Glutamatergic neuron (in vitro differentiated cells): ENCODE measurements around the gene VANGL2. TPM values are rescaled to one million over a fixed set of nuclear protein-coding genes. Genes with fewer than 3 reads are reported as not detected.
"Not testable (repeated sequence)": the region's sequence is repeated elsewhere in the genome, so short reads cannot be mapped to it uniquely, and the experiment has no call there.

ENCODE experiments used
- DNase-seq: peaks from one replicate; pipeline ENCODE4 v3.0.0; 2022
- H3K27ac Mint-ChIP-seq: one replicate; pipeline ENCODE4 v1.8.0; 2020; ENCODE audit warnings: mild to moderate bottlenecking, mixed read lengths, inconsistent platforms; ENCODE audit not compliant: unreplicated experiment
- H3K27me3 Mint-ChIP-seq: one replicate; pipeline ENCODE4 v1.8.0; 2020; ENCODE audit warnings: mild to moderate bottlenecking, moderate library complexity, mixed read lengths, inconsistent platforms; ENCODE audit not compliant: unreplicated experiment
- H3K36me3 Mint-ChIP-seq: one replicate; pipeline ENCODE4 v1.8.0; 2020; ENCODE audit warnings: mild to moderate bottlenecking, mixed read lengths, inconsistent platforms; ENCODE audit not compliant: unreplicated experiment
- H3K4me1 Mint-ChIP-seq: one replicate; pipeline ENCODE4 v1.8.0; 2020; ENCODE audit warnings: mild to moderate bottlenecking, low read depth, mixed read lengths, inconsistent platforms; ENCODE audit not compliant: unreplicated experiment
- H3K4me3 Mint-ChIP-seq: one replicate; pipeline ENCODE4 v1.8.0; 2020; ENCODE audit warnings: mild to moderate bottlenecking, mixed read lengths, inconsistent platforms; ENCODE audit not compliant: unreplicated experiment
- H3K9me3 Mint-ChIP-seq: one replicate; pipeline ENCODE4 v1.8.0; 2020; ENCODE audit warnings: mild to moderate bottlenecking, moderate library complexity, mixed read lengths, inconsistent platforms; ENCODE audit not compliant: unreplicated experiment
- CTCF ChIP-seq: fragments of 200-600 bp; sonication (generic); IDR thresholded peaks from one replicate; pipeline ENCODE4 v1.5.0; 2021; ENCODE audit not compliant: partially characterized antibody, unreplicated experiment
- total RNA-seq: library from RNA; stranded (reverse); fragmentation: NEBNext Ultra II Directional; extraction: Animal tissue kit (Norgen Biotek cat#: 25700); gene quantifications from one replicate; pipeline ENCODE4 v1.2.1, GENCODE V29; 2021; ENCODE audit not compliant: unreplicated experiment

VANGL2 gene
- total RNA-seq, 1 donor from 2014 or later, result 79.4 TPM

- peaks cover 57% of the 10 kb centered on the region for H3K9me3 Mint-ChIP-seq
- H3K27ac Mint-ChIP-seq, result peak overlapping the region; percentile 99
- H3K4me1 Mint-ChIP-seq, result peaks cover 51% of the 10 kb centered on the region
- H3K27me3 Mint-ChIP-seq, result peaks cover 40% of the 10 kb centered on the region
- peak; percentile 88 for DNase-seq
- no peak for TF ChIP-seq CTCF
- H3K4me3 Mint-ChIP-seq, result peak overlapping the region; percentile 96
- peaks cover 21% of the 10 kb centered on the region for H3K36me3 Mint-ChIP-seq
Measured at GRCh38 chr1:160374306-160375110, 25.9 kb upstream of the VANGL2 start.

GRCh38 chr1:160375788-160376524, 24.4 kb upstream of the VANGL2 start:
- Mint-ChIP-seq H3K4me1 (peaks cover 51% of the 10 kb centered on the region), H3K4me3 (peak overlapping the region; percentile 96), H3K9me3 (peaks cover 50% of the 10 kb centered on the region), H3K36me3 (peaks cover 14% of the 10 kb centered on the region), H3K27ac (peak overlapping the region; percentile 99), H3K27me3 (peaks cover 34% of the 10 kb centered on the region)
- peak; percentile 40 for DNase-seq
- no peak for TF ChIP-seq CTCF

- peak; percentile 80 for TF ChIP-seq CTCF
- Mint-ChIP-seq H3K4me3 (peak overlapping the region; percentile 96), H3K27ac (peak overlapping the region; percentile 99), H3K36me3 (peaks cover 9% of the 10 kb centered on the region), H3K9me3 (peaks cover 45% of the 10 kb centered on the region), H3K27me3 (peaks cover 33% of the 10 kb centered on the region), H3K4me1 (peaks cover 47% of the 10 kb centered on the region)
- DNase-seq, result no peak
Measured at GRCh38 chr1:160376525-160377131, 23.7 kb upstream of the VANGL2 start.

- no peak overlapping the region for H3K4me3 Mint-ChIP-seq
- H3K4me1 Mint-ChIP-seq, result peaks cover 37% of the 10 kb centered on the region
- H3K27me3 Mint-ChIP-seq, result peaks cover 28% of the 10 kb centered on the region
- TF ChIP-seq CTCF, result no peak
- peak overlapping the region; percentile 99 for H3K27ac Mint-ChIP-seq
- no peaks in the 10 kb centered on the region for H3K36me3 Mint-ChIP-seq
- peaks cover 36% of the 10 kb centered on the region for H3K9me3 Mint-ChIP-seq
- no peak for DNase-seq
Measured at GRCh38 chr1:160377585-160378206, 22.7 kb upstream of the VANGL2 start.

GRCh38 chr1:160384812-160385211, 15.6 kb upstream of the VANGL2 start:
- H3K4me1 Mint-ChIP-seq, H3K4me3 Mint-ChIP-seq, DNase-seq, H3K9me3 Mint-ChIP-seq, H3K27ac Mint-ChIP-seq, H3K27me3 Mint-ChIP-seq: not testable (repeated sequence)
- peaks cover 26% of the 10 kb centered on the region for H3K36me3 Mint-ChIP-seq

DNA sequence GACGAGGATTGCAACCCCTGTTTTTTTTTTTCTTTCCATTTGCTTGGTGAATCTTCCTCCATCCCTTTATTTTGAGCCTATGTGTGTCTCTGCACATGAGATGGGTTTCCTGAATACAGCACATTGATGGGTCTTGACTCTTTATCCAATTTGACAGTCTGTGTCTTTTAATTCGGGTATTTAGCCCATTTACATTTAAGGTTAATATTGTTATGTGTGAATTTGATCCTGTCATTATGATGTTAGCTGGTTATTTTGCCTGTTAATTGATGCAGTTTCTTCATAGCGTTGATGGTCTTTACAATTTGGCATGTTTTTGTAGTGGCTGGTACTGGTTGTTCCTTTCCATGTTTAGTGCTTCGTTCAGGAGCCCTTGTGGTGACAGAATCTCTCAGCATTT, 12.0 kb upstream of the VANGL2 start:
- not testable (repeated sequence) for DNase-seq, H3K4me1 Mint-ChIP-seq, H3K27me3 Mint-ChIP-seq, H3K4me3 Mint-ChIP-seq, H3K9me3 Mint-ChIP-seq, H3K27ac Mint-ChIP-seq
- H3K36me3 Mint-ChIP-seq, result peaks cover 26% of the 10 kb centered on the region
